Ishikawa (cell line): ENCODE results near the gene CSRP1.

ENCODE experiments used
- CEBPB ChIP-seq: IDR thresholded peaks from 2 replicates; pipeline ENCODE4 v1.6.1; 2012
- CREB1 ChIP-seq: IDR thresholded peaks from 2 replicates; pipeline ENCODE4 v1.6.1; 2012; ENCODE audit warnings: low read depth
- EGR1 ChIP-seq: IDR thresholded peaks from 2 replicates; pipeline ENCODE4 v1.6.1; 2012
- EP300 ChIP-seq: IDR thresholded peaks from 2 replicates; pipeline ENCODE4 v1.6.1; 2012; ENCODE audit warnings: borderline replicate concordance
- FOXM1 ChIP-seq: IDR thresholded peaks from 2 replicates; pipeline ENCODE4 v1.6.1; 2012; ENCODE audit warnings: low read depth, borderline replicate concordance
- MAX ChIP-seq: IDR thresholded peaks from 2 replicates; pipeline ENCODE4 v1.6.1; 2012
- NFIC ChIP-seq: IDR thresholded peaks from 2 replicates; pipeline ENCODE4 v1.6.1; 2012
- RAD21 ChIP-seq: IDR thresholded peaks from 2 replicates; pipeline ENCODE4 v1.6.1; 2012; ENCODE audit warnings: low read depth
- TAF1 ChIP-seq: IDR thresholded peaks from 2 replicates; pipeline ENCODE4 v1.6.1; 2012; ENCODE audit warnings: low read depth, mild to moderate bottlenecking
- TCF12 ChIP-seq: IDR thresholded peaks from 2 replicates; pipeline ENCODE4 v1.6.1; 2012; ENCODE audit warnings: low read depth
- TEAD4 ChIP-seq: IDR thresholded peaks from 2 replicates; pipeline ENCODE4 v1.6.1; 2012
- YY1 ChIP-seq: IDR thresholded peaks from 2 replicates; pipeline ENCODE4 v1.6.1; 2012; ENCODE audit warnings: low read depth
- ZBTB7A ChIP-seq: IDR thresholded peaks from 2 replicates; pipeline ENCODE4 v1.6.1; 2012; ENCODE audit warnings: low read depth
- TF ChIP-seq, protein P1 (sequence below): IDR thresholded peaks from 2 replicates; pipeline ENCODE4 v1.6.1; 2012
- TF ChIP-seq, protein P2 (sequence below): IDR thresholded peaks from 2 replicates; pipeline ENCODE4 v1.6.1; 2012; ENCODE audit warnings: low read depth, mild to moderate bottlenecking

Gene CSRP1

GRCh38 chr1:201500670-201501120, 6.2 kb downstream of the CSRP1 start:
- no peak for TF ChIP-seq ZBTB7A
- TF ChIP-seq EGR1: no peak
- TF ChIP-seq EP300: no peak
- TF ChIP-seq YY1: no peak
- no peak for TF ChIP-seq CEBPB
- TF ChIP-seq TCF12: no peak
- no peak for TF ChIP-seq TAF1
- no peak for TF ChIP-seq TEAD4
- TF ChIP-seq, protein P1, sequence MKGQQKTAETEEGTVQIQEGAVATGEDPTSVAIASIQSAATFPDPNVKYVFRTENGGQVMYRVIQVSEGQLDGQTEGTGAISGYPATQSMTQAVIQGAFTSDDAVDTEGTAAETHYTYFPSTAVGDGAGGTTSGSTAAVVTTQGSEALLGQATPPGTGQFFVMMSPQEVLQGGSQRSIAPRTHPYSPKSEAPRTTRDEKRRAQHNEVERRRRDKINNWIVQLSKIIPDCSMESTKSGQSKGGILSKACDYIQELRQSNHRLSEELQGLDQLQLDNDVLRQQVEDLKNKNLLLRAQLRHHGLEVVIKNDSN: no peak
- TF ChIP-seq CREB1: no peak
- no peak for TF ChIP-seq RAD21

- no peak for TF ChIP-seq EP300
- TF ChIP-seq RAD21: no peak
- no peak for TF ChIP-seq EGR1
- TF ChIP-seq, protein P1: no peak
- TF ChIP-seq TAF1: no peak
- no peak for TF ChIP-seq TEAD4
- no peak for TF ChIP-seq YY1
- TF ChIP-seq CEBPB: no peak
- no peak for TF ChIP-seq ZBTB7A
- no peak for TF ChIP-seq FOXM1
- TF ChIP-seq NFIC: no peak
- no peak for TF ChIP-seq CREB1
- TF ChIP-seq, protein P2, sequence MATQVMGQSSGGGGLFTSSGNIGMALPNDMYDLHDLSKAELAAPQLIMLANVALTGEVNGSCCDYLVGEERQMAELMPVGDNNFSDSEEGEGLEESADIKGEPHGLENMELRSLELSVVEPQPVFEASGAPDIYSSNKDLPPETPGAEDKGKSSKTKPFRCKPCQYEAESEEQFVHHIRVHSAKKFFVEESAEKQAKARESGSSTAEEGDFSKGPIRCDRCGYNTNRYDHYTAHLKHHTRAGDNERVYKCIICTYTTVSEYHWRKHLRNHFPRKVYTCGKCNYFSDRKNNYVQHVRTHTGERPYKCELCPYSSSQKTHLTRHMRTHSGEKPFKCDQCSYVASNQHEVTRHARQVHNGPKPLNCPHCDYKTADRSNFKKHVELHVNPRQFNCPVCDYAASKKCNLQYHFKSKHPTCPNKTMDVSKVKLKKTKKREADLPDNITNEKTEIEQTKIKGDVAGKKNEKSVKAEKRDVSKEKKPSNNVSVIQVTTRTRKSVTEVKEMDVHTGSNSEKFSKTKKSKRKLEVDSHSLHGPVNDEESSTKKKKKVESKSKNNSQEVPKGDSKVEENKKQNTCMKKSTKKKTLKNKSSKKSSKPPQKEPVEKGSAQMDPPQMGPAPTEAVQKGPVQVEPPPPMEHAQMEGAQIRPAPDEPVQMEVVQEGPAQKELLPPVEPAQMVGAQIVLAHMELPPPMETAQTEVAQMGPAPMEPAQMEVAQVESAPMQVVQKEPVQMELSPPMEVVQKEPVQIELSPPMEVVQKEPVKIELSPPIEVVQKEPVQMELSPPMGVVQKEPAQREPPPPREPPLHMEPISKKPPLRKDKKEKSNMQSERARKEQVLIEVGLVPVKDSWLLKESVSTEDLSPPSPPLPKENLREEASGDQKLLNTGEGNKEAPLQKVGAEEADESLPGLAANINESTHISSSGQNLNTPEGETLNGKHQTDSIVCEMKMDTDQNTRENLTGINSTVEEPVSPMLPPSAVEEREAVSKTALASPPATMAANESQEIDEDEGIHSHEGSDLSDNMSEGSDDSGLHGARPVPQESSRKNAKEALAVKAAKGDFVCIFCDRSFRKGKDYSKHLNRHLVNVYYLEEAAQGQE: no peak
- TF ChIP-seq MAX: no peak
Measured at GRCh38 chr1:201499795-201500669, 6.9 kb downstream of the CSRP1 start.

- TF ChIP-seq RAD21 (no peak), FOXM1 (no peak), EP300 (no peak), EGR1 (no peak), CEBPB (no peak), ZBTB7A (no peak), NFIC (no peak), CREB1 (no peak), TCF12 (no peak), YY1 (no peak), MAX (no peak), TEAD4 (no peak), TAF1 (no peak)
- TF ChIP-seq, protein P1: no peak
- TF ChIP-seq, protein P2: no peak
Measured at GRCh38 chr1:201499191-201499590, 7.7 kb downstream of the CSRP1 start.

- TF ChIP-seq TEAD4 (no peak), RAD21 (no peak), MAX (no peak), FOXM1 (no peak), TCF12 (no peak), ZBTB7A (no peak), CEBPB (no peak), YY1 (no peak), CREB1 (no peak), TAF1 (no peak), NFIC (no peak), EP300 (no peak), EGR1 (no peak)
- TF ChIP-seq, protein P1: no peak
- TF ChIP-seq, protein P2: no peak
Measured at GRCh38 chr1:201498621-201499020, 8.3 kb downstream of the CSRP1 start.
